AG08395 (cell line): Measurements from ENCODE around the gene C1orf50.
"Not testable (repeated sequence)": the region's sequence is repeated elsewhere in the genome, so short reads cannot be mapped to it uniquely, and the experiment has no call there.

Experiments
- DNase-seq: peaks from one replicate; pipeline ENCODE4 v3.0.0; 2012; ENCODE audit warnings: mixed read lengths, low spot score

Gene C1orf50

GRCh38 chr1:42766741-42767509, at the start of gene C1orf50, which contains the start of gene P3H1:
Gene C1orf50 (plus strand): TSS chr1:42767249. CDS start chr1:42767312, 63 bp downstream.
Gene P3H1 (minus strand): TSS chr1:42767028. CDS start chr1:42766971, 57 bp downstream.
- DNase-seq = peak; percentile 98

GRCh38 chr1:42720868-42721267, 46.2 kb upstream of the C1orf50 start:
- no peak for DNase-seq

- no peak for DNase-seq
Measured at GRCh38 chr1:42721926-42722325, 45.1 kb upstream of the C1orf50 start.

GRCh38 chr1:42722403-42722802, 44.6 kb upstream of the C1orf50 start:
- DNase-seq = not testable (repeated sequence)

GRCh38 chr1:42723511-42723910, 43.5 kb upstream of the C1orf50 start:
- DNase-seq = no peak

- DNase-seq = not testable (repeated sequence)
Measured at GRCh38 chr1:42725820-42726219, 41.2 kb upstream of the C1orf50 start.

- DNase-seq = no peak
Measured at GRCh38 chr1:42730002-42730401, 37.0 kb upstream of the C1orf50 start.

GRCh38 chr1:42730988-42731387, 36.1 kb upstream of the C1orf50 start:
- no peak for DNase-seq

GRCh38 chr1:42731585-42731984, 35.5 kb upstream of the C1orf50 start:
- no peak for DNase-seq

- DNase-seq = no peak
Measured at GRCh38 chr1:42732126-42732680, 34.8 kb upstream of the C1orf50 start.

- DNase-seq = no peak
Measured at GRCh38 chr1:42733415-42734200, 33.4 kb upstream of the C1orf50 start.

- DNase-seq = no peak
Measured at GRCh38 chr1:42734201-42735035, 32.6 kb upstream of the C1orf50 start.

- no peak for DNase-seq
Measured at GRCh38 chr1:42735056-42735455, 32.0 kb upstream of the C1orf50 start.

GRCh38 chr1:42735477-42736105, 31.5 kb upstream of the C1orf50 start:
- no peak for DNase-seq

- peak; percentile 45 for DNase-seq
Measured at GRCh38 chr1:42736152-42736551, 30.9 kb upstream of the C1orf50 start.

- DNase-seq = no peak
Measured at GRCh38 chr1:42736571-42737200, 30.4 kb upstream of the C1orf50 start.

- no peak for DNase-seq
Measured at GRCh38 chr1:42737257-42737656, 29.8 kb upstream of the C1orf50 start.

- DNase-seq = no peak
Measured at GRCh38 chr1:42737986-42738677, 28.9 kb upstream of the C1orf50 start.

GRCh38 chr1:42738678-42739226, 28.3 kb upstream of the C1orf50 start:
- no peak for DNase-seq
